Stimulated activated CD8-positive, alpha-beta memory T cell treated with anti-CD3 and anti-CD28 coated beads, Interleukin-7, amount 100 ng/mL, for 24 hours (primary cell): Measurements from ENCODE around the gene PCDH15.

Experiments
- DNase-seq: peaks from one replicate; pipeline ENCODE4 v3.0.0-alpha.2; 2020; ENCODE audit warnings: low read depth

PCDH15 gene

DNA sequence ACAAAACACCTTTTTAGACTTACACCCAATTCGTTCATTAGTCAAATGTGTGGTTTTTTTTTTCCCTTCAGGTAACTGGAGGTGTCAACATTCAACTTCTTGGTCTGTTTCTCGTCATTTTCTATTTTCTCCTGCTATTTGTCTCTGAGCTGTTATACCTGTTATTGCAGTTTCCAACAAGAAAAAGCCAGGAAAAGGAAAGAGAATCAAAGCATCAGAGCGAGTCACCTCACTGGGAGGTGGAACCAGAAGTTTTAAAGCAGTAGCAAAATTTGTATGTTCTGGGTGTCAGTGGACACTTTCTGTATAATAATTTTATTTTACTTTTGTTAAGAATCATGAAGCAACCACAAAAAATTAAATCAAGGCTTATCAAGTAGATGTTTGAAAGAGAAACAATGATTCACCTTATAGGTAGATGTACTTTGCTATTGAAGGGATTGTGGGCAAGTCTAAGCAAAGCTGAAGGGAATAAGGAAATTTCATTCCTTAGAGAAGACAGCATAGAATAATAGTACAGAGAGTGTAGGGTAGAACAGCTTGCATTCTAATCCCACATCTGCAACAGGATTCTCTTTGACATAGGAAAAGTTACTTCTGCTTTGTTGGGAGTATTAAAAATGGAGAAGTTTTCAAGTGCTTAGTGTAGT, 675.8 kb downstream of the PCDH15 start:
- DNase-seq = no peak

DNA sequence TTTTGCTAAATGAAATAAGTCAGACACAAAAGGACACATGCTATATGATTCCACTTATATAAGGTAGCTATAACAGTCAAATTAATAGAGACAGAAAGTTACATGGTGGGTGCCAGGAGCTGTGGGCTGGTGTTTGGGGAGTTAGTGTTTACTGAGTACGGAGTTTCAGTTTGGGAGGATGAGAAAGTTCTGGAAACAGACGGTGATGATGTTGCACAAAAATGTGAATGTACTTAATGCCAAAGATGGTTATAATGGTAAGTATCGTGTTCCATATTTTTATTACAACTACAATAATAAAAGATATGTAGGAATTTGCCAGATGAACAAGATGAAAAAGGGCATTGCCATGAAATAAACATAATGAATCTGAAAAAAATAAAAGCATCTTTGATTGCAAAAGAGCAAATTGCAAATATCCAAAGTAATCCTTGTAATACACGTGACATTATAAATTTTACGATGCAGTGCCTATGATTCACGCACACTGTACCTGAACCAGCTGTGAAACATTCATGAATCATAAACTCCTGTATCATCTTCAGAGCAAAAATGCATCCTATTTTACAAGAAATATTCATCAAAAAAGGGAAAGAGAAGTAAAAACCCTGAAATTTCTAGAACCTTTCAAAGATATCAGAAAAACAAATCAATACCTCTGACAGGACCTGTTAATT, 676.7 kb downstream of the PCDH15 start:
- no peak for DNase-seq

- DNase-seq = no peak
Measured at GRCh38 chr10:54120806-54121205, 680.2 kb downstream of the PCDH15 start.

DNA sequence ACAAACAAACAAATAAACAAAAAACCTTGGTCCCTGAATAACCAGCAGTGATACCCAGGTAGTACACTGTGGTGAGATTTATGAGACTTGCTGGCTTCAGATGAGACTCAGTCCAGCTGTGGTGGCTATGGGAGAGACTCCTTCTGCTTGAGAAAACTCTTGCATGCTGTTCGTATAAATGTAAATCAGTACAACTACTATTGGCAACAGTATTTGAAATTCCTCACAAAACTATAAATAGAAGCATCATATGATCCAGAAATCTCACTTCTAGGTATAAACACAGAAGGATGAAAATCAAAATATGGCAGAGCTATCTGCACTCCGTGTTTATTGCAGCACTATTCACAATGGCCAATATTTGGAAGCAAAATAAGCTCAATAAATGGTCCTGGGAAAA, 692.1 kb downstream of the PCDH15 start:
- no peak for DNase-seq

DNA sequence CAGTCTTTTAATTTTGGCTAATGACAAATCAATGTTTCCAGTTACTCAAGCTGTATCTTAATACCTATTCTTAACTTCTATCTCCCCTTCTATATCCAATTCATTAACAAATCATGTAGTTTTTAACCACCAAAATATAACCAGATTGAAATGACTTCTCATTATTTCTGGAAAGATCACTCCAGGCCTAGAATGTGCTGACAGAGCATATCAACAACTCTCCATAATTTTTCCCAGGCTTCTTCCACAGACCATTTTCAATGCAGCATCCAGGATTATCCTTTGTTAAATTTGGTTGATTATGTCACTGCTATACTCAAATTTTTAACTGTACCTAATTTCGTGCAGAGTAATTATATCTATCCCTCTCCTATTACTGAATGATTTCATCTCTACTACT, 704.1 kb downstream of the PCDH15 start:
- no peak for DNase-seq

DNA sequence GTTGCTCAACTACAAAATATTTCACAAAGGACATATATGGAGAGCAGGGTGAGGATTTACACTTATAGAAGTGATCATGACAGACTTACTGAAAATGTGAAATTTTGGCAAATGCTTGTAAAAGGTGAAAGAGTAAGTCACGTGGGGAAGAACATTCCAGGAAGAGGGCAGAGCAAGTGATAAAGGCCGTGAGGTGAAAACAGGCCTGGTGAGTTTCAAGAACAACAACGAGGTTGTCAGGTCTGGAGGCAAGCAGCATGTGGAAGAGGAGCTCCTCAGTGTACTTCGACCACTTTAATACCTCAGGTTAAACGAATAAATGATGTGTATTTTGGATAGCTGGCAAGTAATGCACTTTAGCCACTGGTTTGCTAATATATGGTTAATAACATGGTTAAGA, 706.7 kb downstream of the PCDH15 start:
- DNase-seq = no peak

- no peak for DNase-seq
Measured at GRCh38 chr10:54091237-54091636, 709.8 kb downstream of the PCDH15 start.

GRCh38 chr10:54081950-54082349, 719.1 kb downstream of the PCDH15 start:
- DNase-seq = no peak

DNA sequence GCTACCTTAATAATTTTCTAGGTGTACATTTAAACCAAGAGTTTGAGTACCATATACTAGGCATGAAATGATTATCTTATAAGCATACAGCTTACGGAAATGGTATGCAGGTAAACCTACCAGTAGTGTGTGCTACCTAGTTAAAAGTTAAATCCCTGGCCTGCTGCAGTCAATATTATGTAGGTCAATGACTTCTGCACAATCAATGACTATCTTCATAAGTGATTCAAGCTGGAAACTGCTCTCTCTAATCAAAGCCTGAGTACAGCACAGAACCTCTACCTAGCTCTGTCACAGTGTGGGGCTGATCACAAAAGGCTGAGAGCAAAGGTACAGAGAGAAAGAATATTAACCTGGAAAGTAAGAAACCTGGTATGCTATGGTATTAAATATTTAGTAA, 733.7 kb downstream of the PCDH15 start:
- no peak for DNase-seq

DNA sequence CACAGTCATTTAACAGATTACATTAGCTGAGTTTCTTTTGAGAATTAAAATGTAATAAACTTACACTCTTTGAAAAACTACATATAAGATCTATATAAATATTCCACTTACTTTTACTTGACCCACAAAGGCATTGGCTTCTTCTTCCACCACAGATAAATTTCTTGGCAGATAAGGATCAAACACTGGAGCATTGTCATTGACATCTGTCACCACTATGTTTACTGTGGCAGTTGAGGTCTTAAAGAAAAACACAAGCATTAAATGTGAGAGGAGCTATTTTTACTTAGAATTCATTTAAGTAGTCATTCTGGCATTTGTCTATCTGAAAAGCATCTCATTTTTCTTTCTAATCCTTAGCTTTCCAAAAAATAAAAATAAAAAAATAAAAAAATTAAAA, 734.4 kb downstream of the PCDH15 start:
- no peak for DNase-seq

DNA sequence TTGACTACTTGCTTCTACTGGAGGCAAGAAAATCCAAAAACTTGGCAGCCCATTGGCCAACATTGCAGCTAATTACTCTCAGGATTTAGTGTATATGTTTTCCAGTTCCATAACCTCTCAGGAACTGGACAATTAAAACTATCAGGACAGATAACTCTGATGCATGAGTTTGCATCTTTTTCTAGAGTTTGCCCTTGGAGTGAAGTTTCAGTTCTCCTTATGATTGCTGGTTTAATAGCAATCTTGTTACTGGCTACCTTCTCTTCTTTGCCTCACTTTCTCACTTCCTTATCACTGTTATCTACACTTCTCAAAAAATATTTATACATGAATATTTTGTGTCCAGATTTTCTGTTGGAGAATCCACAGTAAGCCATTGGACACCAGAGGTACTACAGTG, 735.9 kb downstream of the PCDH15 start:
- DNase-seq = no peak

DNA sequence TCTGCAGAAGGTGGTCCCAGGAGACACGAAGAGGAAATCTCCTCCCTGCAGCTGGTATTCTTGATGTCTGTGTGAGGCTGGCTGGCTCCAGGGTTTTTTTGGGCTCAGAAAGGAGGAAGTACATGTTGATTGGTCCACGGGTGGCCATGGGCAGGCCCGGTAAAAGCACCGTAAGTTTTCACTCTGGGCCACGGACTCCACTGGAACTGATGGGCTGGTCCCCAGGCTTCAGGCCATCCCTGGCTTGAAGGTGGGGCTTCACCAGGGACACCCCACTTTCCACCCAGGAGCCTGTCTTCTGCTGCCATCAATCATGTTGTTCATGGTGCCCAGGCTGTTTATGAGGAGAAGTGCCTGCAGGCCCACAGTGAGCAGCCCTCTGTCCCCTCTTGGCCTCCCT, 736.8 kb downstream of the PCDH15 start:
- no peak for DNase-seq

DNA sequence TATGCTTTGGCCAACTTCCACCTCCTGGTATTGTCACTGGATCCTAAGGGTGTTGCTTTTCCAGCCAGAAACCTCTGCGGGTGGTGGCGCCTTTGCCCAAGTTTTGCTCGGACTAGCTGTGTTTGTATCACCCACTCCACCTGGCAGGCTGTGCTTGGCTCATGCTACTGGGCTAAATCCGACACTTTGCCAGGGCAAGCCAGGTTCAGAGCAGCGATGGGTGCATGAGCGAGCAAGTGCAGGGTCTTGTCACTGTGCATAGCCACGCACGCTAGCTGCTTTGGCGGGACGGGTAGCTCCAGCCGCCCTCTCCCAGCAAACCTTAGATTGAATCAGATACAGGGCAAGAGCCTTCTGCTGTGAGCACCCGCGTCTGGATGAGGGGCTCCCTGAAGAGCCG, 737.5 kb downstream of the PCDH15 start:
- no peak for DNase-seq

DNA sequence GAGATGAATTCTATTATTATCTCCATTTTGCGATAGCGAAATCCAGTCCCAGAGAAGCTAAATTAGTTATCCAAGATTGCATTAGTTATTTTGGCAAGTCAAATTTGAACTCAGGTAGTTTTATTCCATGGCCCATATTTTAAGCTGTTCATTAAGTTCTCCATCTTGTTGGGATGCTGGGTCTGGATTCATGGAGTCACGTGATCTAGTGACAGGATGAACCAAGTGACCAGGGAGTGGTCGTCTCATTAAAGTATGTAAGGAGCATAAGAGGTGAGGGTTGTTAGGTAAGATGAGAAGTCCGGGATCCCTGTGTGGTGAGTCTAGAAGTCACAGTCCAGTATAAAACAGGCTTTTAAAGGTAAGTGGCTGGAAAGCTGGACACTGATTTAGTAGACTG, 740.5 kb downstream of the PCDH15 start:
- no peak for DNase-seq

GRCh38 chr10:54057357-54057756, 743.7 kb downstream of the PCDH15 start:
- no peak for DNase-seq

DNA sequence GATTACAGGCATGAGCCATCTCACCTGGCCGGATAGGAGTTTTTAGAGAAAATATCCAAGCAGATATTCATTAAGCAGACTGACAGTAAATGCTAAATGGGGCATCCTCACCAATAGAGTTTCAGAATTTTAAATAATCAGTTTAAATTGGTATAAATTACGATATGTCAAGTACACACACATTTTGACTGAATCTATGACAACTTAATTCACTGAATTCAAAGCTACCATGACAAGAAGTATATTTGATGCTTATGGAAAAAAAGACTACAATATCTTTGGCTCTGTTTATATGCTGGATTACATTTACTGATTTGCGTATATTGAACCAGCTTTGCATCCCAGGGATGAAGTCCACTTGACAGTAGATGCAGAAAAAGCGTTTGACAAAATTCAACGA, 774.7 kb downstream of the PCDH15 start:
- no peak for DNase-seq

GRCh38 chr10:54011117-54011516, 789.9 kb downstream of the PCDH15 start:
- no peak for DNase-seq

GRCh38 chr10:54010337-54010933, 790.6 kb downstream of the PCDH15 start:
- no peak for DNase-seq

DNA sequence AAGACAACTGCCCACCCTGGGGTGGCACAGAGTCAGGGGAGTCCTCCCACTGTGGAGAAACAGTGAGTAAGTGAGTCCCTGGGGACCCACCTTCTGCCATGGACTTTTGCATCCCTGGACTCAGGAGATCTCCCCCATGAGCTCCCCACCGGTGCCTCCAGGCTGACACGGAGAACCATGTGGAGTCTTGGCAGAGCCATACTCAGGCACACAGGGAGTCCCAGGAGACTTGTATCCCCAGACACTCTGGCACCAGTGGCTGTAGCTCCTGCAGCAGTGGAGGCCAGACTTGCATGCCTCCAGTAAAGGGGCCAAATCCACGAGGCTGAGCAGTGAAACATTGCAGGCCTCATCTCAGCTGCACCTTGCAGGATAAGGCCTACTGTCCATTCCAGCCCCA, 791.4 kb downstream of the PCDH15 start:
- no peak for DNase-seq

- no peak for DNase-seq
Measured at GRCh38 chr10:54002077-54002476, 799.0 kb downstream of the PCDH15 start.

DNA sequence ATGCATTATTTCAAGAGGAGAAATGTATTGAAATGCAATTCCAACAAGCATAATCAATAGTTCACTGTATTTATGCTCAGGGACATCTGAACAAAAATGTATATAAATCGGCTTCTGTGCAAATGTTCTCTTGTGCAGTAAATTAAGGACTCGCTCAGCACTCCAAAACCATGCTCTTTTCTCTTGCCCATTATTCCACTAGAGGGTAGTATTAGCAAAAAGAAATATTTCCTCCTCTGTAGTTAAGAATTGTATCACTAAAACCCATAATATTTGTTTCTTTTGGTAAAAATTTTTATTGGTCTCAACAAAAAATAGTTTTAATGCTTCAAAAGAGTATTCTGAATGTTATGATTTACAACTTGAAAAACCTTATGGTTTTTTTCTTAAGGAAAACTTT, 803.1 kb downstream of the PCDH15 start:
- DNase-seq = no peak

GRCh38 chr10:53990799-53991238, 810.2 kb downstream of the PCDH15 start:
- no peak for DNase-seq

- no peak for DNase-seq
Measured at GRCh38 chr10:53983431-53983830, 817.6 kb downstream of the PCDH15 start.

DNA sequence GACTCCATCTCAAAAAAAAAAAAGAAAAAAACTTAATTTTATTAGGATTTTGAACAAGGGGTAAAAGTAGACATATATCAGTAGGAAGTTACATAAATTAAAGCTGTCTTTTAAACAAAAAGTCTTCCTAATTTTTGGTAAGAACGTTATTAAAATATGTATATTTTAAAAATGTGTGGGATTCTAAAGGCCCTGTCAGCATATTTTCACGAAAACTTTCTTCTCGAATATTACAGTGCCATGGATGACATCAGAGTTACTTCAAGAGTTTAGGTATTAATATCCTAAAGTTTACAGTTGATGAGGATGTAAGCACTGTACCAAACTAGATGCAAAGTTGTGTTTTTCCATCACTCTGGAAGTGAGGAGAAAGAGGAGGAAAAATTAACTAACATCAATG, 820.8 kb downstream of the PCDH15 start:
- DNase-seq = no peak
